NK-92 treated with Interleukin-12 subunit alpha and Interleukin-12 subunit beta, amount 100 ng/mL, for 24 hours (cell line): ENCODE data around the gene ANXA7.
"Not testable (repeated sequence)": the region's sequence is repeated elsewhere in the genome, so short reads cannot be mapped to it uniquely, and the experiment has no call there.

Experiments
- DNase-seq: peaks from one replicate; lab custom pipeline; 2025; lab: John Stamatoyannopoulos, UW

Gene ANXA7

DNA sequence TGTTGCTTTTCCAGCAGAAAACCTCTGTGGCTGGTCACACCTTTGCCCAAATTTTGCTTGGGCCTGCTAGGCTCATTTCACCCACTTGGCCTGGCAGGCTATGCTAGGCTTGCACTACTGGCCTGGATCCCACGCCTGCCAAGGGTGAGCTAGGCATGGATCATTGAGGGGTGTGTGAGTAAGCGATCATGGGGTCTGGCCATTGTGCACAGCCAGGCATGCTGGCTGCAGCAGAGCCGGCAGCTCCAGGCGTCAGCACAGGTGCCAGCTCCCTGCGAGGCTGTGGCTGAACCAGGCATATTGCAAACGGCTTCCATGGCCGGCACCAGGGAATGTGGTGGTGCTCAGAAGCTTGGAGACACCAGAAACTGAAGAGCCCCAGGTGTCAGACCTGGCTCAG lies 74.4 kb downstream of the ANXA7 start:
- no peak for DNase-seq

DNA sequence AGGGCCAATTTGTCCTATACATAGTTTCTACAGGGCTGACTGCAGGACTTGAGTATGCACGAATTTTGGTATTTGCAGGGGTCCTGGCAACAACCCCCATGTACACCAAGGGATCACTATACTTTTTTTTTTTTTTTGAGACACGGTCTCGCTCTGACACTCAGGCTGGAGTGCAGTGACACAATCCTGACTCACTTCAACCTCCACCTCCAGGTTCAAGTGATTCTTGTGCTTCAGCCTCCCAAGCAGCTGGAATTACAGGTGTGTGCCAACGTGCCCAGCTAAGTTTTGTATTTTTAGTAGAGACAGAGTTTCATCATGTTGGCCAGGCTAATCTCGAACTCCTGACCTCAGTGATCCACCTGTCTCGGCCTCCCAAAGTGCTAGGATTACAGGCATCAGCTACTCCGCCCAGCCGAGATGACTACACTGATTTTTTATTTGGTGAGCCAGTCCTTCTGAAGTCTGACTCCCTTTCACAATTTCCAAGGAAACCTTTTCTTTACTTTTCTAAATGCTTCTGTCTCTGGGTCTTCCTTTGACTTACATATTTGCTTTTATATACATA lies 75.0 kb downstream of the ANXA7 start:
- no peak for DNase-seq

DNA sequence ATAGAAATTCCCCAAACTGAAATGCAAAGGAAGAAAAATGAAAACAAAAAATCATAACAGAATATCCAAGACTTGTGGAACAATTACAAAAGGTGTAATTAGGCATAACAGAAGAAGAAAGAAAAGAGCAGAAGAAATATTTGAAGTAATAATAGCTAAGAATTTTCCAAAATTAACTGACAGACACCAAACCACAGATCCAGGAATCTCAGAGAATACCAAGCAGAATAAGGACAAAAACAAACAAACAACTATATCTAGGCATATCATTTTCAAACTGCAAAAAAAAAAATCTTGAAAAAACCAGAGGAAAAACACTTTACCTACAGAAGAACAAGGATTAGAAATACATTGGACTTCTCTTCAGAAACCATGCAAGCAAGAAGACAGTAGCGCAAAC lies 80.7 kb downstream of the ANXA7 start:
- DNase-seq = no peak

DNA sequence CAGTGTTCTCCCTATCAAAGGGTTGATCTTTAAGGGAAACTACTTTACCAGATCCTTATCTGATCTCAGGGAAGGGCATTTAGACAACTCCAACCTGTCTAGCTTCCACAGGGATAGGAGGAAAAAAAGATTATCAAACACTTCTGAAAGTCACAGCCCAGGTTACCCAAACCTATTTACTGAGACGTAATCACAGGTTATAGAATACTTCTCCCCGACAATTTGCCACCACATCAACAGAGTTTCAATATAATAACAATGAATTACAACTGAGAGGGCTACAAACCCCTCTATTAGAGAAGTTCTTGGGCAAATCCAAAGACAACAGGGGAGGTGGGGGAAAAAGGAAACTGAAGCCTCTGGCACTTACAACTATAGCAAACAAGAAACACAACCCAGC lies 81.5 kb downstream of the ANXA7 start:
- no peak for DNase-seq

DNA sequence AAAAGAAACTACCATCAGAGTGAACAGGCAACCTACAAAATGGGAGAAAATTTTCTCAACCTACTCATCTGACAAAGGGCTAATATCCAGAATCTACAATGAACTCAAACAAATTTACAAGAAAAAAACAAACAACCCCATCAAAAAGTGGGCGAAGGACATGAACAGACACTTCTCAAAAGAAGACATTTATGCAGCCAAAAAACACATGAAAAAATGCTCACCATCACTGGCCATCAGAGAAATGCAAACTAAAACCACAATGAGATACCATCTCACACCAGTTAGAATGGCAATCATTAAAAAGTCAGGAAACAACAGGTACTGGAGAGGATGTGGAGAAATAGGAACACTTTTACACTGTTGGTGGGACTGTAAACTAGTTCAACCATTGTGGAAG lies 85.3 kb downstream of the ANXA7 start:
- DNase-seq = not testable (repeated sequence)

DNA sequence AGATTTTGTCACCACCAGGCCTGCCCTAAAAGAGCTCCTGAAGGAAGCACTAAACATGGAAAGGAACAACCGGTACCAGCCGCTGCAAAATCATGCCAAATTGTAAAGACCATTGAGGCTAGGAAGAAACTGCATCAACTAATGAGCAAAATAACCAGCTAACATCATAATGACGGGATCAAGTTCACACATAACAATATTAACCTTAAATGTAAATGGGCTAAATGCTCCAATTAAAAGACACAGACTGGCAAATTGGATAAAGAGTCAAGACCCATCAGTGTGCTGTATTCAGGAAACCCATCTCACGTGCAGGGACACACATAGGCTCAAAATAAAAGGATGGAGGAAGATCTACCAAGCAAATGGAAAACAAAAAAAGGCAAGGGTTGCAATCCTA lies 88.6 kb downstream of the ANXA7 start:
- not testable (repeated sequence) for DNase-seq
